Measurements from ENCODE around the gene ATP8A2. TPM values are rescaled to one million over a fixed set of nuclear protein-coding genes. Genes with fewer than 3 reads are reported as not detected.
"Not testable (repeated sequence)": the region's sequence is repeated elsewhere in the genome, so short reads cannot be mapped to it uniquely, and the experiment has no call there.

ATP8A2 gene
- total RNA-seq, 2 donors from 2014 or later: 0.25 to 0.33 TPM

DNA sequence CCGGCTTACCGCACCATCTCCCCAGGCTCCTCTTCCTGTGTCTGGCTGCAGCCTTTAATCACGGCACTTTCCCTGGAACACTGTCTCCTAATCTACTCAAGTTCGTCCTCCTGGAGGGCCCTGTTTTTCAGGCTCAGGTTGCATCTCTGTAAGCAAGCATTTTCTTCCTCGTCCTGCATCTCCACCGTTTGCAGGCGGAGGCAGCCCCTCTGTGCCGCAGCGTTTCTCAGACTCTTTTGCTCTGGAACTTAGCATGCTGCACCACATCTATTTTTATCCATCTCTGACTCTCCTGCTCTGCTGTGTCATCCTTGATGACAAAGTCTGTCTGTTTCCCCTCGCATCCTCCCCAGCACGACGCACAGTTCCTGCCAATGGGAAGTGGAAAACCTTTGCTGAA lies 117.5 kb downstream of the ATP8A2 start:
- Mint-ChIP-seq H3K36me3 (no peaks in the 10 kb centered on the region), H3K27ac (no peak overlapping the region), H3K9me3 (no peaks in the 10 kb centered on the region)
- DNase-seq (ENCODE audit: low spot score in 2 of 2): no peak
- no peak for ATAC-seq

DNA sequence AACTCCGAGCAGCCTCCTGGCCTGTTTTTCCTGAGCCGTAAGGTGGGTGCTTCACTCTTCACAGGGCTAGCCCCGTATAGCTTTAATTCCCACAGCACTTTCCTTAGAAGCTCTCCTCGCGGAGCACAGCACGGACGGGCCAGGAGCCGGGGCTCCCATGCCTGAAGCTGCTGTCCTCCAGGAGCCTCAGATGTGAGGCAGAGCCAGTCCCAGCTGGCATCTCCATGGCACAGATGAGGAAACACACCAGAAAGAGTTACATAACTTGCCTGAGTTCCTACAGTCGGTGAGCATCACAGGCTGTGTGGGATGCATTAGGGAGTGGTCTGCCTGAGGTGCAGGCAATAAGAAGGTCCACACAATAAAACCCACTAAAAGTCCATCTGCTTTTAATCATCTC lies 118.5 kb downstream of the ATP8A2 start:
- Mint-ChIP-seq H3K27ac (no peak overlapping the region), H3K36me3 (no peaks in the 10 kb centered on the region), H3K9me3 (no peaks in the 10 kb centered on the region)
- DNase-seq (ENCODE audit: low spot score in 2 of 2) (no peak), ATAC-seq (no peak)

DNA sequence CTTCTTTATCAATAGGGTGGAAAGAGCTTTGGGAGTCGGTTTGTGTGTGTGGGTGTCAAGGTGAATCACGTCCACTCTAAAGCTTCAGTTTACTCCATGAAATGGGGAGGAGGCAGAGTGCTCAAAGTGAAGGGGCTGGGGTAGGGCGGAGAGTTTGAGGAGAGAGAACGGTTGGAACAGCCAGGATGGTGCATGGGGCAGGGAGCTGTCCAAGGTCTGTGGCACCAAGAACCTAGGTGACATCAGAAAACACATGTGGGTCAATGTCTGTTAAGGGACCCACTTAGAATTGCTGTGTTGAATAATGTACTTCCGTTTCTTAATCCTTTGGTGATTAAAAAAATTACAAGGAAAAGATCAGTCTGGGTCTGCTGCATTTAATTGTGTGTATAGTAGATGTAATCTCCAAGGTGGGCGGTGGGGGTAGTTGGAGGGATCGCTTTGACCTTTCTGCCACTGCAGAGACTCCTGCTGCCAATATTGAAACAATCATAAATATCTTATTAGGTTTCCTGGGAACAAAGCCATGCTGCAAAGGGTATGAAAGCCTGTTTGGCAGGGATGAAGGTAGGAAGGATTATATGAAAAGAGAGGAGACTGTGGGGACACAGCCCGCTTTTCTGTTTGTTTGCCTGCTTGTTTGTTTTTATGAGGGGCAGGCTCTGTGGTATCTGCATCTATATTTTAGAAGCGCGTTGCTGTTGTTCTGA lies 122.3 kb downstream of the ATP8A2 start:
- Mint-ChIP-seq H3K27ac (no peak overlapping the region), H3K36me3 (no peaks in the 10 kb centered on the region), H3K9me3 (no peaks in the 10 kb centered on the region)
- ATAC-seq (no peak), DNase-seq (ENCODE audit: low spot score in 2 of 2) (no peak)

DNA sequence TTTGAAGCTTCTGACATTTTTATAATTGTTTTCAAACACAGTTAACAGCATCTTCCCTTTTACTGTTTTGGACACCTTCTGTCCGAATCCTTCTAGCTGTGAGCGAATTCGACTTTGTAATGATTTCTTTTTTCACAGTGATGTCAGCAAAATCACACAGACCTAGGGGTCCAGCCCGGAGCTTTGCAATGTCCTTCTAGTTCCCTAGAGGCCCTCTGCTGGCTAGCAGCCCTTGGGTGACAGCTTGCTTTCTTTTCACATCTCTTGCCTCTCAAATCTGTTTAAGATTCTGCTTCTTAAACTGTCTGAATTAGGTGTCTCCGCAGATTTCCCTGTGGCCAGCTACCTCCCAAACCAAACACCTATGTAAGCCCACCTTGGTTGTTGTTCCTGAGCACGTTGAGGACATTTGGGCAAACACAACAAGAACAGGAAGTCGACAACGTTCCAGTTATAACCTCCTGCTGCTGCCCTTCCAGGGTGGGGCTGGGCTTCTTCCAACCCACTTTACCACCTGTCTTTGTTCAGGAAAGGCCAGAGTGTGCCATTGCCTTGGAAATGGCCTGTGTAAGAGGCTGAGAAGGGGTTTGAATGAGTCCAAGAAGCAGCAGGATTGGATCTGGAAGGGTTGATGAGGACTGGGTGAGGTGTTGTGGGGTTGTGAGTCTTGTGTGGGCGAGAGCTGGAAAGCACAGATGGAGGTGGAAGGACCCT lies 123.1 kb downstream of the ATP8A2 start:
- no peak for DNase-seq (ENCODE audit: low spot score in 2 of 2)
- no peaks in the 10 kb centered on the region for H3K36me3 Mint-ChIP-seq
- no peaks in the 10 kb centered on the region for H3K9me3 Mint-ChIP-seq
- ATAC-seq: no peak
- H3K27ac Mint-ChIP-seq: no peak overlapping the region

- Mint-ChIP-seq H3K9me3 (peaks cover 0 to 3% of the 10 kb centered on the region in 2 donors), H3K36me3 (no peaks in the 10 kb centered on the region), H3K27ac (no peak overlapping the region)
- no peak for ATAC-seq
- DNase-seq (ENCODE audit: low spot score in 2 of 2): no peak
Measured at GRCh38 chr13:25501231-25501630, 129.5 kb downstream of the ATP8A2 start.

GRCh38 chr13:25502031-25502430 lies 130.3 kb downstream of the ATP8A2 start:
- ATAC-seq (no peak), DNase-seq (ENCODE audit: low spot score in 2 of 2) (no peak)
- H3K36me3 Mint-ChIP-seq: no peaks in the 10 kb centered on the region
- peaks cover 0 to 3% of the 10 kb centered on the region in 2 donors for H3K9me3 Mint-ChIP-seq
- no peak overlapping the region for H3K27ac Mint-ChIP-seq

GRCh38 chr13:25502551-25502950 lies 130.8 kb downstream of the ATP8A2 start:
- H3K9me3 Mint-ChIP-seq: peaks cover 0 to 3% of the 10 kb centered on the region in 2 donors
- H3K27ac Mint-ChIP-seq: peak overlapping the region in 1 of 2 donors; percentile 5
- no peak for DNase-seq (ENCODE audit: low spot score in 2 of 2)
- no peak for ATAC-seq
- H3K36me3 Mint-ChIP-seq: no peaks in the 10 kb centered on the region

DNA sequence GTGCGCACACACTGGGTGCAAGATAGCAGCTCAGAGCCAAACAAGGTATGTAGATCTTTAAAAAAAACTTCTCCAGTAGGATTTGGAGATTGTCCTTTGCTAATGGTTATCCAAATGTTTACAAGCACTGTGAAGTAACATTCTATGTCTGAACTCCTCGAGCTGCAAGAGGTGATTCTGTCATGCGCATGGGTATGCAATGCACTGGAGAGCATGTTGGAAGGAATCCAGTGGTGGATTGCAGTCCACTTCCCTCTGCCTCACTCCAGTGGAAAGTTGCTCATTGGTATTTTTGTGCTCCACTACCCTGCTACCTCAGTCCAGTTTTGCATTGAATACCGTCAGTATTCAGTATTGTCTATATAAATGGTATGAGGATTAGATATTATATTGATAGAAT lies 132.1 kb downstream of the ATP8A2 start:
- no peak for DNase-seq (ENCODE audit: low spot score in 2 of 2)
- ATAC-seq: no peak
- Mint-ChIP-seq H3K9me3 (peaks cover 0 to 3% of the 10 kb centered on the region in 2 donors), H3K27ac (no peak overlapping the region), H3K36me3 (no peaks in the 10 kb centered on the region)

- no peaks in the 10 kb centered on the region for H3K36me3 Mint-ChIP-seq
- ATAC-seq: no peak
- H3K9me3 Mint-ChIP-seq: peaks cover 3 to 9% of the 10 kb centered on the region in 2 donors
- H3K27ac Mint-ChIP-seq: no peak overlapping the region
- DNase-seq (ENCODE audit: low spot score in 2 of 2): no peak
Measured at GRCh38 chr13:25507841-25508240, 136.1 kb downstream of the ATP8A2 start.

DNA sequence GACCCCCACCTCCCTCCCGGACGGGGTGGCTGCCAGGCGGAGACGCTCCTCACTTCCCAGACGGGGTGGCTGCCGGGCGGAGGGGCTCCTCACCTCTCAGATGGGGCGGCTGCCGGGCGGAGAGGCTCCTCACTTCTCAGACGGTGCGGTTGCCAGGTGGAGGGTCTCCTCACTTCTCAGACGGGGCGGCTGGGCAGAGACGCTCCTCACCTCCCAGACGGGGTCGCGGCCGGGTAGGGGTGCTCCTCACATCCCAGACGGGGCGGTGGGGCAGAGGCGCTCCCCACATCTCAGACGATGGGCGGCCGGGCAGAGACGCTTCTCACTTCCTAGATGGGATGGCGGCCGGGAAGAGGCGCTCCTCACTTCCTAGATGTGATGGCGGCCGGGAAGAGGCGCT lies 141.3 kb downstream of the ATP8A2 start:
- not testable (repeated sequence) for ATAC-seq; H3K27ac Mint-ChIP-seq; H3K36me3 Mint-ChIP-seq; DNase-seq (ENCODE audit: low spot score in 2 of 2)
- peaks cover 3 to 18% of the 10 kb centered on the region in 2 donors for H3K9me3 Mint-ChIP-seq

GRCh38 chr13:25518441-25518840 lies 146.7 kb downstream of the ATP8A2 start:
- no peak overlapping the region for H3K27ac Mint-ChIP-seq
- no peaks in the 10 kb centered on the region for H3K36me3 Mint-ChIP-seq
- no peak for DNase-seq (ENCODE audit: low spot score in 2 of 2)
- ATAC-seq: no peak
- H3K9me3 Mint-ChIP-seq: peaks cover 8 to 11% of the 10 kb centered on the region in 2 donors

GRCh38 chr13:25525884-25526283 lies 154.1 kb downstream of the ATP8A2 start:
- DNase-seq (ENCODE audit: low spot score in 2 of 2) (no peak), ATAC-seq (no peak)
- H3K27ac Mint-ChIP-seq: no peak overlapping the region
- H3K36me3 Mint-ChIP-seq: peaks cover 7 to 29% of the 10 kb centered on the region in 2 donors
- peaks cover 23 to 27% of the 10 kb centered on the region in 2 donors for H3K9me3 Mint-ChIP-seq

DNA sequence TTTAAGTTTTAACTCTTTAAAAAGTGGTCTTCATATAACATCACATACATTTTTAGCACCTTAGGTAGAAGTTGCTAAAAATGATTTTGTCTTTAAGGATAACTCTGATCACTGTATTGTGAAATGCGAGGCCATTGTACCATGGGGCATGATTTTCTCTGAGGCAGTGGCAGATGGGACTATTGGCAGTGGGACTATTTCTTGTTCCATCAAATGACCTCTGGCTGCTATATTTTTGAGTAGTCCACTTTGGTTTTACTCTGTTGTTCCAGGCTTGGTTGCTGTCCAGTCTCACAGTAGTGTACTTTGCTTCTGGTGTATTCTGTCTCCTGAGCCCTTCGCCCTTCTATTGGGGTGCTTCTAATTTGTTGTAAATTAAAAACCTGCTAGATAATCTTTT lies 156.5 kb downstream of the ATP8A2 start:
- Mint-ChIP-seq H3K27ac (no peak overlapping the region), H3K36me3 (peaks cover 7 to 29% of the 10 kb centered on the region in 2 donors), H3K9me3 (peaks cover 19 to 27% of the 10 kb centered on the region in 2 donors)
- ATAC-seq: no peak
- DNase-seq (ENCODE audit: low spot score in 2 of 2): no peak

GRCh38 chr13:25529425-25529824 lies 157.7 kb downstream of the ATP8A2 start:
- Mint-ChIP-seq H3K27ac (no peak overlapping the region), H3K36me3 (peaks cover 7 to 29% of the 10 kb centered on the region in 2 donors), H3K9me3 (peaks cover 19 to 20% of the 10 kb centered on the region in 2 donors)
- DNase-seq (ENCODE audit: low spot score in 2 of 2) (no peak), ATAC-seq (no peak)

GRCh38 chr13:25538276-25538675 lies 166.5 kb downstream of the ATP8A2 start:
- H3K36me3 Mint-ChIP-seq: no peaks in the 10 kb centered on the region
- DNase-seq (ENCODE audit: low spot score in 2 of 2) (no peak), ATAC-seq (no peak)
- no peaks in the 10 kb centered on the region for H3K9me3 Mint-ChIP-seq
- H3K27ac Mint-ChIP-seq: no peak overlapping the region

DNA sequence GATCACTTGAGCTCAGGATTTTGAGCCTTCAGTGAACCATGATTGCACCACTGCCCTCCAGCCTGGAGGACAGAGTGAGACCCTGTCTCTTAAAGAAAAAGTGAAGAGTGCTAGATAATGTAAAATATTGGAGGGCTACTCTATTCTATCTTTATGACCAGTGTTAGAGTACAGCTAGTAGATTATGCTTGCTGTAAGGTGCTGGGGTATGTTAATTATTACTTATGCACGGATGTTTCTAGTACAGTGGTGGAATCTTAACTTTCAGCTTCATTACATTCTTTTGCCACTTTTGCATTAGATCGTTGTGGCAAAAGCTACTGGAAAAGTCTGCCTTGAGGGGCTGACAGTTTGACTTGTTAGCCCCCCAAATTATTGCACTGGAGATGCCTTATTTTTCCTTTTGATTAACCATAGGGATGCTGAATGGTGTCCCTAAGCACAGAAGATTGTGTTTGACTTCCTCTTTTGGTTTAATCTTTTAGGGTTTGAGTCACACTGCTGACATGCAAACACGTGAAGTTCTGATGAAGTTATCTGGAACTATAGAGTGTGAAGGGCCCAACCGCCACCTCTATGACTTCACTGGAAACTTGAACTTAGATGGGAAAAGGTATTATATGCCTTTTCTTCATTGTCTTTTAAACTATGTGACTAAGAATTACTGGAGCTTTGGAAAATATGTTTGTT lies 169.8 kb downstream of the ATP8A2 start:
- Mint-ChIP-seq H3K9me3 (peaks cover 0 to 7% of the 10 kb centered on the region in 2 donors), H3K27ac (no peak overlapping the region)
- no peak for ATAC-seq

GRCh38 chr13:25548991-25549390 lies 177.2 kb downstream of the ATP8A2 start:
- not testable (repeated sequence) for H3K9me3 Mint-ChIP-seq; ATAC-seq; H3K36me3 Mint-ChIP-seq; H3K27ac Mint-ChIP-seq; DNase-seq (ENCODE audit: low spot score in 2 of 2)

More for the DNA sequence above, 169.8 kb downstream of the ATP8A2 start:
- DNase-seq (ENCODE audit: low spot score in 2 of 2): no peak
- H3K36me3 Mint-ChIP-seq: no peaks in the 10 kb centered on the region

Data from activated naive CD4-positive, alpha-beta T cell treated with anti-CD3 and anti-CD28 coated beads, Interleukin-2, amount 50 U/mL, for 72 hours (primary cell).